ENCODE data around the gene PRR5L. TPM values are rescaled to one million over a fixed set of nuclear protein-coding genes. Genes with fewer than 3 reads are reported as not detected.

PRR5L gene
- polyA plus RNA-seq, 1 of the 3 experiments (the other 2 are of a cell fraction): 0.46 TPM

DNA sequence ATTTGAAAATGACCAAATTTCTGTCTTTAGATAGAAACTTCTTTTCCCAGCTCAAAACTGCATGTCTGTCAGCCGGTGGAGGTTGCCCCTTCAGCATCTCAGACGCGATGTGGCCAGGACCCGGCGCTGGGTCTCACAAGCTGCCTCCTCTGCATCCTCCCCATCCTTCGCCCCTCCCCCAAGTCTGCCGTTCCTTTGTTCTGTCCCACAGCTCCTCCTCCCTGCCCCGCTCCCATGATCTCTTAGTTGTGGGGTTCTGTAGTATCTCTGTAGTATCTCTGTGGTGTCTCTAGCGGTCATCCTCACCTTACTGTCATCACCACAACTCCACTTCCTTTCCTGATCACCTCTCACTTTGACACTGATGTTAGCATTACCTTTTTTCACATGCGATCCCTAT is 164.1 kb downstream of the PRR5L start (continued):
- TF ChIP-seq, protein P1, sequence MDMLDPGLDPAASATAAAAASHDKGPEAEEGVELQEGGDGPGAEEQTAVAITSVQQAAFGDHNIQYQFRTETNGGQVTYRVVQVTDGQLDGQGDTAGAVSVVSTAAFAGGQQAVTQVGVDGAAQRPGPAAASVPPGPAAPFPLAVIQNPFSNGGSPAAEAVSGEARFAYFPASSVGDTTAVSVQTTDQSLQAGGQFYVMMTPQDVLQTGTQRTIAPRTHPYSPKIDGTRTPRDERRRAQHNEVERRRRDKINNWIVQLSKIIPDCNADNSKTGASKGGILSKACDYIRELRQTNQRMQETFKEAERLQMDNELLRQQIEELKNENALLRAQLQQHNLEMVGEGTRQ (IDR thresholded peaks at IDR 0.05; ENCODE audit: borderline replicate concordance, low read depth, low read length): no peak
- no peak for TF ChIP-seq JUND (IDR thresholded peaks at IDR 0.05)
- no peak for TF ChIP-seq FOXJ3 (CRISPR knock-in tag; IDR thresholded peaks at IDR 0.05)

DNA sequence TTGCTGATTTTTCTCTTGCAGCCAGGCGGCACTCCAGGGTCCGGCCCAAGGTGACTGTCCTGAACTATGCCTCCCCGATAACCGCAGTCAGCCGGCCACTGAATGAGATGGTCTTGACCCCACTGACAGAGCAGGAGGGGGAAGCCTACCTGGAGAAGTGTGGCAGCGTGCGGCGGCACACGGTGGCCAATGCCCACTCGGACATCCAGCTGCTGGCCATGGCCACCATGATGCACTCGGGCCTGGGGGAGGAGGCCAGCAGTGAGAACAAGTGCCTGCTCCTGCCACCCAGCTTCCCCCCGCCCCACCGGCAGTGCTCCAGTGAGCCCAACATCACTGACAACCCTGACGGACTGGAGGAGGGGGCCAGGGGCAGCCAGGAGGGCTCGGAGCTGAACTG is 166.2 kb downstream of the PRR5L start:
- H2AFZ ChIP-seq (ENCODE audit: low read depth): no peak overlapping the region
- no peaks in the 10 kb centered on the region for H3K27me3 ChIP-seq (ENCODE audit: insufficient read depth)
- no peaks in the 10 kb centered on the region for H3F3A ChIP-seq (replicated peaks; ENCODE audit: insufficient read depth)
- no peak overlapping the region for H3K4me3 ChIP-seq (ENCODE audit: low read depth in 2 of 2, low read length in 1 of 2)
- no peak overlapping the region for H3K27ac ChIP-seq (ENCODE audit: low read depth in 2 of 2, low read length in 1 of 2)
- H4K20me1 ChIP-seq (ENCODE audit: insufficient read depth): no peaks in the 10 kb centered on the region
- no peaks in the 10 kb centered on the region for H3K9me2 ChIP-seq
- H3K4me1 ChIP-seq (ENCODE audit: control insufficient read depth in 1 of 2, insufficient read depth in 2 of 2, low read depth in 1 of 2, low read length in 1 of 2): no peaks in the 10 kb centered on the region
- ChIA-PET POLR2A (no interaction called here), CTCF (interaction anchor here (0.6 to 1.4 kb wide), 3 partner anchors 9 to 170 kb away, joined by 3 to 5 read pairs (median 3); no protein-coding TSS in a partner anchor)
- no peaks in the 10 kb centered on the region for H3K9me3 ChIP-seq
- DNase-seq: no peak
- WGBS (ENCODE audit: low lambda C conversion rate): 98% methylated on average over 9 of the region's 15 CpGs
- TF ChIP-seq TEAD4 (IDR thresholded peaks at IDR 0.05; ENCODE audit: borderline replicate concordance, insufficient read depth) (no peak), EZH2phosphoT487 (IDR thresholded peaks at IDR 0.05; ENCODE audit: borderline replicate concordance, low read depth) (no peak), NFIC (IDR thresholded peaks at IDR 0.05; ENCODE audit: borderline replicate concordance) (no peak), JUND (IDR thresholded peaks at IDR 0.05) (no peak), NRF1 (IDR thresholded peaks at IDR 0.05; ENCODE audit: low read depth, low read length) (no peak), ELF1 (IDR thresholded peaks at IDR 0.05) (no peak), GABPA (IDR thresholded peaks at IDR 0.05; ENCODE audit: low read depth) (no peak), YY1 (IDR thresholded peaks at IDR 0.05; ENCODE audit: low read depth) (no peak), RCOR1 (IDR thresholded peaks at IDR 0.05; ENCODE audit: low read length) (no peak), RAD21 (IDR thresholded peaks at IDR 0.05; ENCODE audit: low read length) (no peak)
- TF ChIP-seq, protein P2, sequence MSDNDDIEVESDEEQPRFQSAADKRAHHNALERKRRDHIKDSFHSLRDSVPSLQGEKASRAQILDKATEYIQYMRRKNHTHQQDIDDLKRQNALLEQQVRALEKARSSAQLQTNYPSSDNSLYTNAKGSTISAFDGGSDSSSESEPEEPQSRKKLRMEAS (IDR thresholded peaks at IDR 0.05; ENCODE audit: low read depth): no peak
- TF ChIP-seq, protein P3, sequence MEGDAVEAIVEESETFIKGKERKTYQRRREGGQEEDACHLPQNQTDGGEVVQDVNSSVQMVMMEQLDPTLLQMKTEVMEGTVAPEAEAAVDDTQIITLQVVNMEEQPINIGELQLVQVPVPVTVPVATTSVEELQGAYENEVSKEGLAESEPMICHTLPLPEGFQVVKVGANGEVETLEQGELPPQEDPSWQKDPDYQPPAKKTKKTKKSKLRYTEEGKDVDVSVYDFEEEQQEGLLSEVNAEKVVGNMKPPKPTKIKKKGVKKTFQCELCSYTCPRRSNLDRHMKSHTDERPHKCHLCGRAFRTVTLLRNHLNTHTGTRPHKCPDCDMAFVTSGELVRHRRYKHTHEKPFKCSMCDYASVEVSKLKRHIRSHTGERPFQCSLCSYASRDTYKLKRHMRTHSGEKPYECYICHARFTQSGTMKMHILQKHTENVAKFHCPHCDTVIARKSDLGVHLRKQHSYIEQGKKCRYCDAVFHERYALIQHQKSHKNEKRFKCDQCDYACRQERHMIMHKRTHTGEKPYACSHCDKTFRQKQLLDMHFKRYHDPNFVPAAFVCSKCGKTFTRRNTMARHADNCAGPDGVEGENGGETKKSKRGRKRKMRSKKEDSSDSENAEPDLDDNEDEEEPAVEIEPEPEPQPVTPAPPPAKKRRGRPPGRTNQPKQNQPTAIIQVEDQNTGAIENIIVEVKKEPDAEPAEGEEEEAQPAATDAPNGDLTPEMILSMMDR (IDR thresholded peaks at IDR 0.05): no peak
- TF ChIP-seq, protein P4, sequence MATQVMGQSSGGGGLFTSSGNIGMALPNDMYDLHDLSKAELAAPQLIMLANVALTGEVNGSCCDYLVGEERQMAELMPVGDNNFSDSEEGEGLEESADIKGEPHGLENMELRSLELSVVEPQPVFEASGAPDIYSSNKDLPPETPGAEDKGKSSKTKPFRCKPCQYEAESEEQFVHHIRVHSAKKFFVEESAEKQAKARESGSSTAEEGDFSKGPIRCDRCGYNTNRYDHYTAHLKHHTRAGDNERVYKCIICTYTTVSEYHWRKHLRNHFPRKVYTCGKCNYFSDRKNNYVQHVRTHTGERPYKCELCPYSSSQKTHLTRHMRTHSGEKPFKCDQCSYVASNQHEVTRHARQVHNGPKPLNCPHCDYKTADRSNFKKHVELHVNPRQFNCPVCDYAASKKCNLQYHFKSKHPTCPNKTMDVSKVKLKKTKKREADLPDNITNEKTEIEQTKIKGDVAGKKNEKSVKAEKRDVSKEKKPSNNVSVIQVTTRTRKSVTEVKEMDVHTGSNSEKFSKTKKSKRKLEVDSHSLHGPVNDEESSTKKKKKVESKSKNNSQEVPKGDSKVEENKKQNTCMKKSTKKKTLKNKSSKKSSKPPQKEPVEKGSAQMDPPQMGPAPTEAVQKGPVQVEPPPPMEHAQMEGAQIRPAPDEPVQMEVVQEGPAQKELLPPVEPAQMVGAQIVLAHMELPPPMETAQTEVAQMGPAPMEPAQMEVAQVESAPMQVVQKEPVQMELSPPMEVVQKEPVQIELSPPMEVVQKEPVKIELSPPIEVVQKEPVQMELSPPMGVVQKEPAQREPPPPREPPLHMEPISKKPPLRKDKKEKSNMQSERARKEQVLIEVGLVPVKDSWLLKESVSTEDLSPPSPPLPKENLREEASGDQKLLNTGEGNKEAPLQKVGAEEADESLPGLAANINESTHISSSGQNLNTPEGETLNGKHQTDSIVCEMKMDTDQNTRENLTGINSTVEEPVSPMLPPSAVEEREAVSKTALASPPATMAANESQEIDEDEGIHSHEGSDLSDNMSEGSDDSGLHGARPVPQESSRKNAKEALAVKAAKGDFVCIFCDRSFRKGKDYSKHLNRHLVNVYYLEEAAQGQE (IDR thresholded peaks at IDR 0.05; ENCODE audit: low read depth, low read length): no peak
- TF ChIP-seq, protein P5, sequence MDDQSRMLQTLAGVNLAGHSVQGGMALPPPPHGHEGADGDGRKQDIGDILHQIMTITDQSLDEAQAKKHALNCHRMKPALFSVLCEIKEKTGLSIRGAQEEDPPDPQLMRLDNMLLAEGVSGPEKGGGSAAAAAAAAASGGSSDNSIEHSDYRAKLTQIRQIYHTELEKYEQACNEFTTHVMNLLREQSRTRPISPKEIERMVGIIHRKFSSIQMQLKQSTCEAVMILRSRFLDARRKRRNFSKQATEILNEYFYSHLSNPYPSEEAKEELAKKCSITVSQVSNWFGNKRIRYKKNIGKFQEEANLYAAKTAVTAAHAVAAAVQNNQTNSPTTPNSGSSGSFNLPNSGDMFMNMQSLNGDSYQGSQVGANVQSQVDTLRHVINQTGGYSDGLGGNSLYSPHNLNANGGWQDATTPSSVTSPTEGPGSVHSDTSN (IDR thresholded peaks at IDR 0.05): no peak
- H3K36me3 ChIP-seq (replicated peaks in 1 of 2; ENCODE audit: control insufficient read depth in 1 of 2, insufficient read depth in 2 of 2, low read length in 1 of 2): no peaks in the 10 kb centered on the region
- no peak overlapping the region for H3K4me2 ChIP-seq
- no peak overlapping the region for H3K9ac ChIP-seq
- no peaks in the 10 kb centered on the region for H3K79me2 ChIP-seq (ENCODE audit: insufficient read depth)

Data from SK-N-SH (cell line).